Stimulated activated CD4-positive, alpha-beta T cell treated with anti-CD3 and anti-CD28 coated beads, Interleukin-12 subunit alpha, Interleukin-12 subunit beta, amount 100 ng/mL, for 48 hours (primary cell): Measurements from ENCODE around the gene AK5.

Experiments used
- DNase-seq, 3 donors: peaks; one replicate each; pipeline ENCODE4 v3.0.0-alpha.2; 2020; ENCODE audit warnings: low read depth in 2 of 3, low spot score in 1 of 3

Gene AK5

GRCh38 chr1:77539519-77540142 is 257.8 kb downstream of the AK5 start:
- no peak for DNase-seq

GRCh38 chr1:77540501-77541161 is 258.8 kb downstream of the AK5 start:
- DNase-seq = no peak

DNA sequence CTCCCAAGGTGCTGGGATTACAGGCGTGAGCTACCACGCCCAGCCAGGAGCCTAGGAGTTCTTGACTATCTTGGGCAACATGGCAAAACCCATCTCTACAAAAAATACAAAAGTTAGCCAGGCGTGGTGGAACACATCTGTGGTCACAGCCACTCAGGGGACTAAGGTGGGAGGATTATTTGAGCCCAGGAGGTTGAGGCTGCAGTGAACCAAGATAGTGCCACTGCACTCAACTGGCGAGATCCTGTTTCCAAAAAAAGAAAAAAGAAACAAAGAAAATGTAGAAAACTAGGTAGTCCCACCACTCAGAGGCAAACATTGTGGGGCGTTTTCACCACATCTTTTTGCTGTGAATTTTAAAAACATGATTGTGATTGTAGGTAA is 259.3 kb downstream of the AK5 start:
- no peak for DNase-seq

DNA sequence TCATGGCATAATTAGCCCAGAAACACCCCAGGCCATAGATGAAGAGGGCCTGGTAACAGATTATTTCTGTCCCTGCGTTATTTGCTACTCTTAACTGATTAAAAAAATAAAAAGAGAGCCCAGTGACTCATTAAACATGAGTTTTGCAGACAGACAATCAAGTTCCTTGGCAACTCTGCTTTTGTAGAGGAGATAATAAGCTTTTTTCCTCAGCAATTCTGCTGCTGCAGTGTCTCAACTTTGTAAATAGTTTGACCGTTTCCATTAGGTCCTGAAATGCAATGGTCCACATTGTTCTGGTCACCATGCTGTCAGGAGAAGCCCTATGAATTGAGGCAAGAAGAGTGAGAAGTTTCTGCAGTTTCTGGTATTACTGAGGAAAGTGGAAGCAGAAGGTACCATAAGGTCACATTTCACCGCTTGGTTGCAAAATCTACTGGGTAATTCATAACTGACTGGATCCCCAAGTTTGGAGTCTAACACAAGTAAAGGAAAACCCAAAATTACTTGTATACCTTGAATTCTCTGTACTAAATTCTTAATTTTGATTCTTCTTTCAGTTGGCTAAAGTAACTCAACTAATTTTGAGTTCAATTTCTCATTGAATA is 261.1 kb downstream of the AK5 start:
- no peak for DNase-seq

- no peak for DNase-seq
Measured at GRCh38 chr1:77543822-77544448, 262.1 kb downstream of the AK5 start.

- DNase-seq = no peak
Measured at GRCh38 chr1:77544845-77545244, 263.0 kb downstream of the AK5 start.

GRCh38 chr1:77545970-77546369 is 264.2 kb downstream of the AK5 start:
- DNase-seq = no peak

- no peak for DNase-seq
Measured at GRCh38 chr1:77546890-77547289, 265.1 kb downstream of the AK5 start.

DNA sequence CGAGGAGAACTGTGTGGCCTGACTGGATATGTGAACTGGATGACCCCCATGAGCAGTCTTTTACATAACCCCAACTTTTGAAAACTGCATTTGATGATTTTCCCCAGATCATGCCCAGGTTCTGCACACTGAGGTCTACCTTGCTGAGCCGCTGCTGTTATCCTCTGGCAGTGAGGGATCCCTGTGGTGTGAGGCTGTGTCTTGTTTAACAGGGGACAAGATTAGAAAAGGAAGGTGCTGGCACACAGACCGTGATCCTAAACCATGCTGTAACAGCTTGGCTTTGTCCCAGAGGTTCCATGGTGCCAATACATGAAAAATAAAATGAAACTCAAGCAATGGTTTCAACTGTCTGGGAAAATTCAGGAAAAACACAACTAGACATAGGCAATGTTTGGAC is 266.5 kb downstream of the AK5 start:
- no peak for DNase-seq

DNA sequence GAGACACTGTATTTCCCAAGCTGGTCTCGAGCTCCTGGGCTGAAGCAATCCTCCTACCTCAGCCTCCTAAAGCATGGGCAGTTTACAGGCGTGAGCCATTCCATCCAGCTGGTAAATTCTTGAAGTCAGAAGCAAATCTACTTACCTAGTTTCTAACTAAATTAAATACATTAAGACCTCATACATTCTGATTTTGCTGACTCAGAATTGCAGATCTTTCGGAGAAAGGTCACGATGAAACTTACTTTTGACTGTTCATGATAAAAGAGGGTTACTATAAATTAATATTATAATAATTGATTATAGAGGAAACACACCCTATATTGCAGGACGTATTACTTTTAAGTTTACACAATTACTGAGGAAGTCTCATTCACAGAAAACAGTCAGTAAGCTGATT is 268.3 kb downstream of the AK5 start:
- no peak for DNase-seq

DNA sequence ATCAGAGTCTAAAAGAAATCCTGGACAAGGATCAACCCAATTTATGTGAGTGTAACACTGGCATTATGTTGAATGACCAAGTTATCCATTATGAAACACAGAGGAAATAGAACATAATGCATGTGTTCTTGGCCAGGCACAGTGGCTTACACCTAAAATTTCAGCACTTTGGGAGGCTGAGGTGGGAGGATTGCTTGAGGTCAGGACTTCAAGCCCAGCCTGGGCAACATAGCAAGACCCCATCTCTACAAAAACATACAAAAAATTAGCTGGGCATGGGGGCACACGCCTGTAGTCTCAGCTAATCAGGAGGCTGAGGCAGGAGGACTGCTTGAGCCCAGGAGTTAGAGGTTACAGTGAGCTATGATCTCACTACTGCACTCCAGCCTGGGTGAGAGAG is 270.8 kb downstream of the AK5 start:
- no peak for DNase-seq

GRCh38 chr1:77553568-77554291 is 271.9 kb downstream of the AK5 start:
- no peak for DNase-seq

GRCh38 chr1:77556045-77556444 is 274.2 kb downstream of the AK5 start:
- DNase-seq = no peak

GRCh38 chr1:77557053-77557452 is 275.2 kb downstream of the AK5 start:
- no peak for DNase-seq

DNA sequence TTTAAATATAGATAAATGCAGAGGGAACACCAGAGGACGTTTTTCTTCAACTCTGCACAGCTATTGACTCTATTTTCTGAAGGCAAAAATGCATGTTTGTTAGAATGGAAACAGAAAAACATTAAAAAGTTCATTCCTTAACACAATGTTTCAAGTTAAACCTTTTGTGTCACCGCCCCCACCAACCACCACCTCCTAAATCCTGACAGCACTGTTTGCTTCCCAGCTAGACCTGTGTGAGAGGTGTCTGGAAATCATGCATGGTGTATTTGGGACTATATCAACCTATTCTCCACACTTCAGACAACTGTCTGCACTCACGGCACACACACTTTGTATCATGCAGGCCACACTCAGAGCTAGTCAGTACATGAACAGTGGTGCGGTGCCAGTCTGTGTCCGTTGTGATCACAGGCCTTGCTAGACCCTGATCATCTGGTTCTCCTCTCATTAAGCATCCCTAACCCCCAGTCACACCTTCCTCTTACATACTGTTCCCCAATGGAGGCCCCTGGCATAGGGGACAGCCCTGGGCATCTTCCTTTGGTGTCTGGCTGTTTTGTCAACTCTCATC is 276.9 kb downstream of the AK5 start:
- DNase-seq = no peak

- DNase-seq = no peak
Measured at GRCh38 chr1:77560741-77561140, 278.9 kb downstream of the AK5 start.

GRCh38 chr1:77562596-77563150 is 280.9 kb downstream of the AK5 start:
- no peak for DNase-seq

DNA sequence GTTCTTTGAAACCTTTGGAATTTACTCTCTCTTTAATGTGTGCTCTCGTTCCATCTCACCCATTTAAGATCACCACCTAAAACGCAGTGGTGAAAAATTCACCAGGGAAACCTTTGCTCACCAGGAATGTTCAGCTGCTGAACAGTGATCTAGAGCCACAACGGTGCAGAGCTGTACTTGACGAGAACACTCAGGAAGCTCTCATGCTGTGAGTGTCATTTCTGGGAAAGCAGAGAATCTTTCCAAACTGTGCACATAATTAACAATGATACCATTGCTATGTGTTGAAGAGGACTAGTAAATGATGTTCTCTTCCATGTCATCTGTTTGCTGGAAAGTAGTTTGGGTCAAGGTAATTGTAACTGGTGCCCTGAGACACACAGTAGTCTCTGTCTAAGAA is 283.5 kb downstream of the AK5 start:
- no peak for DNase-seq

DNA sequence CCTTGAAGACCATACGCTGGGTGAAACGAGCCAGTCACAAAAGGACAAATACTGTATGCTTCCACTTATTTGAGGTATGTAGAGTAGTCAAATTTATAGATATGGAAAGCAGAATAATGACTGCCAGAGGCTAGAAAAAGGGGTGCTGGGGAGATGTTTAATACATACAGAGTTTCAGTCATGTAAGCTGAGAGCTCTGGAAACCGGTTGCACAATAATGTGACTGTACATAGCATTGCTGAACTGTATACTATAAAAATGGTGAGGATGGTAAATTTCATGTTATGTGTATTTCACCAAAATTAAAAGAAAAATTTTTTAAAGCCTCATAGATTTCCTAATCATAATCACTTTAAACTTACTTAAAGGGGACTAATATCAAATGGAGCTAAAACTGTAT is 289.8 kb downstream of the AK5 start:
- no peak for DNase-seq

GRCh38 chr1:77579547-77579946 is 297.7 kb downstream of the AK5 start:
- DNase-seq = no peak

GRCh38 chr1:77582905-77583304 is 301.1 kb downstream of the AK5 start:
- no peak for DNase-seq
